ENCODE data around the gene SPINDOC.

The SPINDOC gene

GRCh38 chr11:63783925-63784592, 29.2 kb upstream of the SPINDOC start:
- TF ChIP-seq CSRNP3 (CRISPR knock-in tag; IDR thresholded peaks at IDR 0.05) (no peak), TSHZ2 (CRISPR knock-in tag; IDR thresholded peaks at IDR 0.05) (no peak), ZNF8 (CRISPR knock-in tag; IDR thresholded peaks at IDR 0.05) (no peak), TCF4 (CRISPR knock-in tag; IDR thresholded peaks at IDR 0.05; ENCODE audit: borderline replicate concordance) (no peak), BACH2 (CRISPR knock-in tag; IDR thresholded peaks at IDR 0.05; ENCODE audit: borderline replicate concordance) (no peak), RARB (CRISPR knock-in tag; IDR thresholded peaks at IDR 0.05) (no peak), OSR1 (CRISPR knock-in tag; IDR thresholded peaks at IDR 0.05) (no peak), SNAI2 (CRISPR knock-in tag; IDR thresholded peaks at IDR 0.05) (no peak), ZNF70 (CRISPR knock-in tag; IDR thresholded peaks at IDR 0.05) (no peak)

GRCh38 chr11:63785823-63786222, 27.4 kb upstream of the SPINDOC start:
- no peak for ATAC-seq

More at GRCh38 chr11:63783925-63784592, 29.2 kb upstream of the SPINDOC start:
- ATAC-seq: no peak

GRCh38 chr11:63791495-63792167, 21.6 kb upstream of the SPINDOC start:
- TF ChIP-seq PPARA (CRISPR knock-in tag; IDR thresholded peaks at IDR 0.05; ENCODE audit: borderline replicate concordance) (no peak), ZNF565 (CRISPR knock-in tag; conservative IDR thresholded peaks at IDR 0.05; ENCODE audit: low read depth) (no peak), CREB5 (CRISPR knock-in tag; IDR thresholded peaks at IDR 0.05; ENCODE audit: low read depth) (no peak), ZFP3 (CRISPR knock-in tag; IDR thresholded peaks at IDR 0.05) (no peak), ZFP30 (CRISPR knock-in tag; IDR thresholded peaks at IDR 0.05) (no peak), TCF4 (CRISPR knock-in tag; IDR thresholded peaks at IDR 0.05; ENCODE audit: borderline replicate concordance) (no peak), TSHZ2 (CRISPR knock-in tag; IDR thresholded peaks at IDR 0.05) (no peak), PATZ1 (CRISPR knock-in tag; IDR thresholded peaks at IDR 0.05; ENCODE audit: borderline replicate concordance) (no peak), OSR1 (CRISPR knock-in tag; IDR thresholded peaks at IDR 0.05) (no peak), ZC3H10 (CRISPR knock-in tag; IDR thresholded peaks at IDR 0.05) (no peak), TOX (CRISPR knock-in tag; IDR thresholded peaks at IDR 0.05; ENCODE audit: borderline replicate concordance) (no peak), ISL1 (CRISPR knock-in tag; IDR thresholded peaks at IDR 0.05) (no peak), GLIS3 (CRISPR knock-in tag; IDR thresholded peaks at IDR 0.05) (no peak)
- no peak for ATAC-seq

More at GRCh38 chr11:63785823-63786222, 27.4 kb upstream of the SPINDOC start:
- no peak for TF ChIP-seq OSR1 (CRISPR knock-in tag; IDR thresholded peaks at IDR 0.05)
- TF ChIP-seq ARNTL (CRISPR knock-in tag; IDR thresholded peaks at IDR 0.05; ENCODE audit: borderline replicate concordance, low read depth): no peak
- no peak for TF ChIP-seq ZNF565 (CRISPR knock-in tag; conservative IDR thresholded peaks at IDR 0.05; ENCODE audit: low read depth)
- TF ChIP-seq ZFP30 (CRISPR knock-in tag; IDR thresholded peaks at IDR 0.05): no peak
- TF ChIP-seq TOX (CRISPR knock-in tag; IDR thresholded peaks at IDR 0.05; ENCODE audit: borderline replicate concordance): no peak
- TF ChIP-seq ESRRG (CRISPR knock-in tag; IDR thresholded peaks at IDR 0.05): no peak
- no peak for TF ChIP-seq ZFP3 (CRISPR knock-in tag; IDR thresholded peaks at IDR 0.05)
- TF ChIP-seq RARB (CRISPR knock-in tag; IDR thresholded peaks at IDR 0.05): no peak
- no peak for TF ChIP-seq POU6F1 (CRISPR knock-in tag; IDR thresholded peaks at IDR 0.05; ENCODE audit: borderline replicate concordance, low read depth)
- no peak for TF ChIP-seq ZNF70 (CRISPR knock-in tag; IDR thresholded peaks at IDR 0.05)
- TF ChIP-seq GLIS3 (CRISPR knock-in tag; IDR thresholded peaks at IDR 0.05): no peak
